ENCODE measurements around the gene SCUBE2.

DNA sequence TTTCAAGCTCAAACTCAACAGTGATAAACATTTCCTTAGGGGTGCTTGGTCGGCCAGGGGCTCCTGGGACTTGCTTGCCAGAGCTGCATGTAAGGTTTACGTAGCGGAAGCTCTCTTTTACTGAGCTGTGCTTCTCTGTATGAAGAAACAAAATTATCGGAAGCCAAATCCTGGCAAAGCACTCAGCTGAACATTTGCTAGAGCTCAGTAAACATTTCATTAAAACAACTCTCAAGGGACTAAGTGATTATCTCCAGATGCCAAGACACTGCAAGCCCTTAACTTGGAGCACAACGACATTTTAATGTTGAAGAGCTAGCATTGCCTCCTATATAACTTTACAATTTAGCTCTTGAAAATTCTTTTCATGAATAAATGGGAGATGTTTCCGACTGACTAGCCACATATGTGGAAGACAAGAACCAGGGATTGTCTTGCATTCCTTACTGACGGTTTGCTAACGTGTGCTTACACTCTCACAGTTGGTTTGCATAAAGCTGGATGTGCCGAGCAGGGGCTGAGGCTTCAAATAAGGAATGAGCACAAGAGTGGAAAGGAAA lies 43.4 kb downstream of the SCUBE2 start:
- TF ChIP-seq MAZ (IDR thresholded peaks at IDR 0.05; ENCODE audit: borderline replicate concordance, low read depth, low read length) = no peak
- TF ChIP-seq, protein P1, sequence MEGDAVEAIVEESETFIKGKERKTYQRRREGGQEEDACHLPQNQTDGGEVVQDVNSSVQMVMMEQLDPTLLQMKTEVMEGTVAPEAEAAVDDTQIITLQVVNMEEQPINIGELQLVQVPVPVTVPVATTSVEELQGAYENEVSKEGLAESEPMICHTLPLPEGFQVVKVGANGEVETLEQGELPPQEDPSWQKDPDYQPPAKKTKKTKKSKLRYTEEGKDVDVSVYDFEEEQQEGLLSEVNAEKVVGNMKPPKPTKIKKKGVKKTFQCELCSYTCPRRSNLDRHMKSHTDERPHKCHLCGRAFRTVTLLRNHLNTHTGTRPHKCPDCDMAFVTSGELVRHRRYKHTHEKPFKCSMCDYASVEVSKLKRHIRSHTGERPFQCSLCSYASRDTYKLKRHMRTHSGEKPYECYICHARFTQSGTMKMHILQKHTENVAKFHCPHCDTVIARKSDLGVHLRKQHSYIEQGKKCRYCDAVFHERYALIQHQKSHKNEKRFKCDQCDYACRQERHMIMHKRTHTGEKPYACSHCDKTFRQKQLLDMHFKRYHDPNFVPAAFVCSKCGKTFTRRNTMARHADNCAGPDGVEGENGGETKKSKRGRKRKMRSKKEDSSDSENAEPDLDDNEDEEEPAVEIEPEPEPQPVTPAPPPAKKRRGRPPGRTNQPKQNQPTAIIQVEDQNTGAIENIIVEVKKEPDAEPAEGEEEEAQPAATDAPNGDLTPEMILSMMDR (IDR thresholded peaks at IDR 0.05) = no peak
- TF ChIP-seq POLR2A (IDR thresholded peaks at IDR 0.05; ENCODE audit: low read length) = no peak

Data from A549 (cell line).